GM18868 (cell line): Measurements from ENCODE around the gene NT5DC3.
"Not testable (repeated sequence)": the region's sequence is repeated elsewhere in the genome, so short reads cannot be mapped to it uniquely, and the experiment has no call there.

Source experiments
- ATAC-seq: cut with Tn5 transposase; IDR thresholded peaks from one replicate; pipeline ENCODE4 v1.9.1; 2021; ENCODE audit warnings: mild to moderate bottlenecking, moderate library complexity; ENCODE audit not compliant: unreplicated experiment

NT5DC3 gene

DNA sequence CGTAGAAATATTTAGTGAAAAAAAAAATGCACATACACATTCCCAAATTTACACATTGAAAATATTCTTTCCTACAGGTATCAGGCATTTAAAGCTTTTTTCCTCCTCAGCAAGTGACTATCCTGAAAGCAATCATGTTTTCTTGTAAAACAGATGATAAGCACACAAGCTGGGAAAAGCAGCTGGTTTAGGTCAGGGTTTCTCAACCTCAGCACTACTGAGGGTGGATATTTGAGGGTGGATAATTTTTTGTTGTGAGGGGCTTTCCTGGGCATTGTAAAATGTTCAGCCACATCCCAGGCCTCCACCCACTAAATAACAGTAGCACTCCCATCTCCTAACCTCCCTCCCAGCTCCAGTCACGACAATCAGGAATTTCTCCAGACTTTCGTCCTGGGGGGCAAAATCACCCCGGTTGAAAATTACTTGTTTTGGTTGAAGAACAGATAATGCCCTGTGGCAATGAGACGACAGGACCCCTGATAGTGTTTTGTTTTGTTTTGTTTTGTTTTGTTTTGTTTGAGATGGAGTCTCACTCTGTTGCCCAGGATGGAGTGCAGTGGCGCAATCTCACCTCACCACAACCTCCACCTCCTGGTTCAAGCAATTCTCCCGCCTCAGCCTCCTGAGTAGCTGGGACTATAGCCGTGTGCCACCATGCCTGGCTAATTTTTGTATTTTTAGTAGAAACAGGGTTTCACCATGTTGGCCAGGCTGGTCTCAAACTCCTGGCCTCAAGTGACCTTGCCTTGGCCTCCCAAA, 15.0 kb upstream of the NT5DC3 start:
- ATAC-seq = no peak

GRCh38 chr12:103855036-103855712, 14.1 kb upstream of the NT5DC3 start:
- no peak for ATAC-seq

DNA sequence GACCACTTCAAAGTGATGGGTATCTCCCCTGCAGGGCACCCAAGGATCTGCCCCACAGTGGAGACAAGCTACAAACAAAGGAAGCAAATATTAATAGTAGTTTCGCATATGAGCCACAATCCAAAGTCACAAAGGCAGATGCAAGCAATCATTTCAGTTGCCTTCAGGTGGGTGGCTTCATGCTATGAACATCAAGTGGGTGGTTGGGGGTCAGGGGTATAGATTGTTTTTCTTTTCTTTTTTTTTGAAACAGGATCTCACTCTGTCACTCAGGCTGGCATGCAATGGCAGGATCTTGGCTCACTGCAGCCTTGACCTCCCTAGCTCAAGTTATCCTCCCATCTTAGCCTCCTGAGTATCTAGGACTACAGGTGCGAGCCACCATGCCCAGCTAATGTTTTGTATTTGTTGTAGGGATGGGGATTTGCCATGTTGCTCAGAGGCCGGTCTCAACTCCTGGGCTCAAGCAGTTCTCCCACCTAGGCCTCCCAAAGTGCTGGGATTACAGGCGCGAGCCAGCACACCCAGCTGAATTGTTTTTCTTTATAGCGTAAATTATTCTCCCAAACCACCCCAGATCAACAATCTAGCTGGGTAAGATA, 13.4 kb upstream of the NT5DC3 start:
- no peak for ATAC-seq

DNA sequence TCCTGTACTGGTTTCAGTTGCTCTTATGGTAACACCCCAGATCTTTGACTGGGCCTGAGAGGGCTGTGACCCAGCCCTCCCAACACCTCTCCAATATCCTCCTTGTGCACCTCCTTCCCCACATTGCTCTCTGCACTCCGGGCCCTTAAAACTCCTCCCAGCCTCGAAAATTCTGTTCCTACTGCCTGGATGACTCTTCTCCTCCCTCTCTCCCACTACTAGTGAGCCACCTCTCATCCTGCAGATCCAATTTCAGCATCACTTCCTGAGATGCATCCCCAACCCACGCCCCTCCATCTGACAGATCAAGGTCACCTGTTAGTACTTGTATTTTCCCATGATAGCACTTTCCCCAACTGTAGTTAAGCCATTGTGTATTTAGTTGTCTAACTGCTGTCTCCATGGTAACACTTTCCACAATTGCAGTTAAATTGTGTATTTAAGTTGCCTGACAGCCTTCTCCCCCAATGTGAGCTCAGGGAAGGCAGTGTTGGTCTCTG, 11.5 kb upstream of the NT5DC3 start:
- no peak for ATAC-seq

DNA sequence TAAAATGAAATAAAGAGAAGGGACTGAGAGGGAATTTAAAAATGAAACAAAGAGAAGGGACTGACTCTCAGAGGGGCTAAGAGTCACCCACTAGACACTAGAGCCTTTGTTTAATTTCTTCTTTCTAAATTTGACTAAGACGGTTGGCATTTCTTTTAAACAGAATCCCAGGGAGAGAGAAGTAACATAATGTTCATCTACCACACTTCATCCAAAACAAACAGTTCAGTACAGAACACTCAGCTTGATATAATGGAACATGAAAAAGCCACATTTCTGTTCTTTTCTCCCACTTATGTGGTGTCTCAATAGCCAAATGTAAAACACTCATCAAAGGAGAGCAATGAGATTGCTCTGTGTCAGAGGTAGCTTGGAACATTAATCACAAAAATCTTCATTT, 10.1 kb upstream of the NT5DC3 start:
- ATAC-seq = no peak

DNA sequence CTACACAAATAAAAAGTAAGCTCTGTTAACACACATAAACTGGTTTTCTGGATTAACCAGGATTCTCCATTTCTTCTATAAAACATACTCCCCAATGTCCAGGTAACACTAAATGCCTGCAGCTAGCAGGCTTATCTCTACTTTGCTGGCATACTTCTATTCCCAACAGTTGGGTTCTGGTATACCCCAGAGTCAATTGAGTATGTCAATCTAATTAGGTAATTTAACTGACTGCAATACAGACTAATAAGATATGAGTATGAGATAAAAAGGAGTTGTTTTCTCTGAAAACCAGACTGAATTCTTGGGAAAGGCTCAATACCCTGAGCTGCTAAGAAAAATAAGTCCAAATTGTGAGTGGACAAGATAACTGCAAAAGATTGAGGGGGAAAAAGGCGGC, 9.4 kb upstream of the NT5DC3 start:
- no peak for ATAC-seq

DNA sequence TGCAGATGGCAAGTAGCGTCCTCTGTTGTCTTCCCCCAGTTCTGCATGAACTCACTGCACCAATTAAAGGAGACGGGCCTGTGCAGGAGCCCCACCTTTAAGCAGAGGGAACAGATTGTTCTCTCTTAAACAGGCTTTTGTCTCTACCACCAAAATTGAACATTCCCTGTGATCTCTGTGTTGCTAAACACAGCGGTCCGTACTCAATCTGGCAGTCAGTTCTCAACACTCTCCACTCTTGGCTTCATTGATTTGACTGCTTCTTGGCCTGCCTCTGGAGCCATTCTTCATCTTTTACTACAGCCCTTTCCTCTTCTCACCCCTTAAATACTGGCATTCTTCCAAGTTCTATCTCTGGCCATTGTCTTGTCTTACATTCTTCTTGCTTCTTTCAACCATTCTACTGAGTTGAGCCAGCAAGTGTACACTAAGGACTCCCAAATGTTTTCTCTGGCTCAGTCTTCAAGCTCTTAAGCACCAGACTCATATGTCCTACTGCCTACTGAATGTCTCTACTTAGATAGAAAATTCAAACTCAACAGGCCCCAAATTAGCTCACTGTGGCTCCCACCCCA, 8.0 kb upstream of the NT5DC3 start:
- no peak for ATAC-seq

GRCh38 chr12:103848143-103848542, 7.1 kb upstream of the NT5DC3 start:
- ATAC-seq = no peak

- no peak for ATAC-seq
Measured at GRCh38 chr12:103846415-103846814, 5.4 kb upstream of the NT5DC3 start.

GRCh38 chr12:103844305-103844704, 3.3 kb upstream of the NT5DC3 start:
- no peak for ATAC-seq

- ATAC-seq = no peak
Measured at GRCh38 chr12:103841690-103842584, 903 bp upstream of the NT5DC3 start.

- peak; percentile 50 for ATAC-seq
Measured at GRCh38 chr12:103840462-103840875, 565 bp downstream of the NT5DC3 start.

DNA sequence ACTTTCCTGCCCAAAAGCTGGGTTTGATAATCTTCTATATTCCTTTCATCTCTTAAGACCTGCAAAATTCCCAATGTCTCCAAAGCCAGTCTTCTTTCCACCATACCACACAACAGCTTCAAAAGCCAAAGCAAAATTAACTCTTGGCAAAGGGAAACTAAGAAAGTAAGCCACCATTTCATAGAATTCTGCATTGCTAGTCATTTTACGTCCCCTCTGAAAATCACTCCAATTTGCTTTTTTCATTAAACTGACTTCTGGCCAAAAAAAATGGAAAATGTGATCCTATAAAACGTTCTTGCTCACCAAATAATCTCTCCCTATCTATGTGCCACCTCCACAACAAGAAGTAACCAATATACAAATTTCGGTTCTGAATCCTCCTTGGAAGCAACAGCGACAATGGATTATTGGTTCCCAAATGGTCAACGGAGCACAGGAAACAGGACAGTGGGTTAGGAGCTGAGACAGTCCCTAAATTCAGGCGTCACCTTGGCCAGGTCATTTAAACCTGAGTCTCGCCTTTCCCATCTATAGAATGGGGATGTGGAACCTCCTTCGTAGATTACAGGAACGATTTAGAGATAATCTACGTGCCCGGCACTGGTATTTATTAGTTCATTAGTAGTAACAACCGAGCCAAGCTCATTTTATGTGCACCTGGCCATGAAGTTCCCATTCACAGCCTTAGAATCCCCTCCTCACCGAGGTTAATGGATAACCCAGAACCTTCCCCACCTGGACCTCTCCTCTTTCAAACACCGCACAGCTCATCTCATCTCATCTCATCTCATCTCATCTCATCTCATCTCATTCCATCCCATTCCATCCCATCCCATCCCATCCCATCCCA, 1.2 kb downstream of the NT5DC3 start:
- no peak for ATAC-seq

DNA sequence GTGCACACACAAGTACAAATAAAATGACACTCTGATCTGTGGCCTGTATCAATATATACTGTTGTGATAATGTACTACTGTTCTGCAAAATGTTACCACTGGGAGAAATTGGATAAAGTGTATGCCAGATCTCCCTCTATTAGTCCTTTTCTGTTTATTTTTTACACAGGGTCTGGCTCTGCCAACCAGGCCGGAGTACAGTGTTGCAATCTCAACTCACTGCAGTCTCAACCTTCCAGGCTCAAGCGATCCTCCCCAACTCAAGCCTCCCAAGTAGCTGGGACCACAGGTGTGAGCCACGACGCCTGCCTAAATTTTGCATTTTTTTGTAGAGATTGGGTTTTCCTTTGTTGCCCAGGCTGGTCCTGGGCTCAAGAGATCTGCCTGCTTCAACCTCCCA, 1.9 kb downstream of the NT5DC3 start:
- no peak for ATAC-seq

DNA sequence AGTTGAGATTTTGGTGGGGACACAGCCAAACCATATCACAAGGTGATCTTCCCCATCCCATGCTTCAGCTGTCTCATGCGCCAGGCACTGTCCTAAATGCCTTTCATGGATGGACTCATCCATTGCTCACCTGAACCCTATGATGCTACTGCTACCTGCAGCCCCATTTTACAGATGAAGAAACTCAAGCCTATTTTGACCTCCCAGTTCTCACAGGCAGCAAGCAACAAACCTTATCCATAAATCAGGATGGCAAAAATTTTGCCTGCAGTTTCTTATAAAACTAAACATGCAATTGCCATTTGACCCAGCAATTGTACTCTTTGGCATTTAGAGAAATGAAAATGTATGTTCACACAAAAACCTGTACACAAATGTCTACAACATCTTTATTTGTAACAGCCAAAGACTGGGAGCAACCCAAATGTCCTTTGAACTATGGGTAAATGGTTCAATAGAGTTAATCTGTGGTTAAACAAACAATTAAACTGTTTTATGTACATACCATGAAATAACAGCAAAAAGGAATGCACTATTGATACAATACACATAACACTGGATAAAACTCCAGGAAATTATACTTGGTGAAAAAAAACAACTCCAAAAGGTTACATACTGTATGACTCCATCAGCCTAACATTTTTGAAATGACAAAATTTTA, 2.6 kb downstream of the NT5DC3 start:
- no peak for ATAC-seq

DNA sequence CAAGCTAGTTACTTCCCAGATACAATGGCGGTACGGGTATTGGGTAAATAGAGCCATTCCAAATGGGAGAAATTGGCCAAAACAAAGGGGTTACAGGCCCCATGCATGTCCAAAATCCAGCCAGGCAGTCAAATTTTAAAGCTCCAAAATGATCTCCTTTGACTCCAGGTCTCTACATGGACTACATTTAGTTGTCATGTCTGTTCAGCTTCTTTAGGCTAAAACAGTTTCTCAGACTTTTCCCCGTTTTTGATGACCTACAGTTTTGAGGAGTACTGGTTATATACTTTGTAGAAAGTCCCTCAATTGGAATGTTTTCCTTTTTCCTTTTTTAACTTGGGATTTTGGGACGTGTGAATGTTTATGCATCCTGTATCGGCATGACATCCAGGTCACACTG, 4.7 kb downstream of the NT5DC3 start:
- ATAC-seq = no peak

DNA sequence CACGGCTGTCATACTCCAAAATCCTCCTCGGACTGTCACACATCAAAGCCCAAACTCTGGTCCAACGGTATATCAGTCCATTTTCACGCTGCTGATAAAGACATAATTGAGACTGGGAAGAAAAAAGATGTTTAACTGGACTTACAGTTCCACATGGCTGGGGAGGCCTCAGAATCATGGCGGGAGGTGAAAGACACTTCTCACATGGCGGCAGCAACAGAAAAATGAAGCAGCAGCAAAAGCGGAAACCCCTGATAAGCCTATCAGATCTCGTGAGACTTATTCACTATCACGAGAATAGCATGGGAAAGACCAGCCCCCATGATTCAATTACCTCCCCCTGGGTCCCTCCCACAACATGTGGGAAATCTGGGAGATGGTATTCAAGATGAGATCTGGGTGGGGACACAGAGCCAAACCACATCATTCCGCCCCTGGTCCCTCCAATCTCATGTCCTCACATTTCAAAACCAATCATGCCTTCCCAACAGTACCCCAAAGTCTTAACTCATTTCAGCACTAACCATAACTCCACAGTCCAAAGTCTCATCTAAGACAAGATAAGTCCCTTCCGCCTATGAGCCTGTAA, 5.2 kb downstream of the NT5DC3 start:
- not testable (repeated sequence) for ATAC-seq

DNA sequence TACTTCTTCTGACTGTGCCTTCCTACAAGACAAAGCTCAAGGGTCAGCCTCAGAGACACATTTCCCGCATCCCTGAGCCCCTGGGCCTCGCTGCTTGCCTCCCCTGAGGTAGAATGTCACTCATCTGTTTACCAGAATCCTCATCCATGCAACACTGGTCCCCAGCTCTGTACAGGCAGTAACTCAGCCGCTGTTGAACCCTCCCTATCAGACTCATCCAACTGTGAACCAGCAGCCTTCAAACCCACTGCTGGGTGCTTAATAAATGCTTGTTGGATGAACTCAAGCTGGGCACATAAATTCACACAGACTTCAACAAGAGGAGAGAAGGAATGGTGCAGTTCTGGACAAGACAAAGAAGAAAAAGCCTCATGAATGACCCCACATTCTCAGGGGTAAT, 6.1 kb downstream of the NT5DC3 start:
- no peak for ATAC-seq

GRCh38 chr12:103833891-103834290, 7.1 kb downstream of the NT5DC3 start:
- ATAC-seq = no peak
